GM20431 (cell line): ENCODE results near the gene ADAMTS17.
"Not testable (repeated sequence)": the region's sequence is repeated elsewhere in the genome, so short reads cannot be mapped to it uniquely, and the experiment has no call there.

ENCODE experiments used
- in situ Hi-C: fragments of 300-500 bp; cut with MseI, MboI; formaldehyde crosslinking; loops from one replicate; pipeline ENCODE4 v1.15.0; 2020; ENCODE audit warnings: low sequenced_read_pairs; ENCODE audit not compliant: unreplicated experiment

ADAMTS17 gene

GRCh38 chr15:100098705-100099104 is 243.1 kb downstream of the ADAMTS17 start:
- in situ Hi-C loops = no loop called here

DNA sequence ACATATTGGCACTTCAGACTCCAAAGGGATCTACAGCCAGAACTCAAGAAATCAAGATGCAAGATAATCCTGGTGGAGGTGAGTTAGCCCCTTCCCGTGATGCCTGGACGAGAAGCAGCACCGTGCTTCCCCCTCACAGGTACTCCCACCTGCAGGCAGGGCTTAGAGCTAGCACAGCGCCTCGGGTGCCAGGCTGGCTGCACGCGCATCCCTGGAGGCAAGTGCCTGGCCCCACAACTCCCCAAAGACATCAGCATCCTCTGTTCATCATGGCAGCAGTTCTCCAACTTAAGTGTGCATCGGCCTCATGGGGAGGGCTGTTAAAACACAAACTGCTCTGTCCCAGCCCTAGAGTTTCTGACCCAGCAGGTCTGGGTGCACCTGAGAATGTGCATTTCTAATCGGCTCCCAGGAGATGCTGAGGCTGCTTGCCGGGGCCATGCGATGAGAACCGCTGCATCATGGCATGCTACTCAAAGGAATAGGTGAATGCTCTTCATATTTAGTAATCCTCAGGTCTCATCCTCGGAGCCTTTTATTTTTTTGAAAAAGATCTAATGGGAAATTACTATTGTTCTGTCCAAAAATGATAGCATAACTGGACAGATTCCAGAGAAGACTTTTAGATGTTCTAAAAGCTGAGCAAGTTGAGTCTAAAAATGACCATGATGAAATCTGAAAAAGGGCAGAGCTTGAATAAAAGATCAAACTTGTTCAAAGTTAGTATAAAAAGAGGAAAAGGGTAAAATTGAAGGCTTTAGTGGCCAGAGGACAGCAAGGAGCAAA is 244.2 kb downstream of the ADAMTS17 start:
- in situ Hi-C loops = no loop called here

- in situ Hi-C loops = no loop called here
Observed at GRCh38 chr15:100096700-100097099, 245.1 kb downstream of the ADAMTS17 start.

GRCh38 chr15:100096248-100096600 is 245.6 kb downstream of the ADAMTS17 start:
- in situ Hi-C loops = no loop called here

DNA sequence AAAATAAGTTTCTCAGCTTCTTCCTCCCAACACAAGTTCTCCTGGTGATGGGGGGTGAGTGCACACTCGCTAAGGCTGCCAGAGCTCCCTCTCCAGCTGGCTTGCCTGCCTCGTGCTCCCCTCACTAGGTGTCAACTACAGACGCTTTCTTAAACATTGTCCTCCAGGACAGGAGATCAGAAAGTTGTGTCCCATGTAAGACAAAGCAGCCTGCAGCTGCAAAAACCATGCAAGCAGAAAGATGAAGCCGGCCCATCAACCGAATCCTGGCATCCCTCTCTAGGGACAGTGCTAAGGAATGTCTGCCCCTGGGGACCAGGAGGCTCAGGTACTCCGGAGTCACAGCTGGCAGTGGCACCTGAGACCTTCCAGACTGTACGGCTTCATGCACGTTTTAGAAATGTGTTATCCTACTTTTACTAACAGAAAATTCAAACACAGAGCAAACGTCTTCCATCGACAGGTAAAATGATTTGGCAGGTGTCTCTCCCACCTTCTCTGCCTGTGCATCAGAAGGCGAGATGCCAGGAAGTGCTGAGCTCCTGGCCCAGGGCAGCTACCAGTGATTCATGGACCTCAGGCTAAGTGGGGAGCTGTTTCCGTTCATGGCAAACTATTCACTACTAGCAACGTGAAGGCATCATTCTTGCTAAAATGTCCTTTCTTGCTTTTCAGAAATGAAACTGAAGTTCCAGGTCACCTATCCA is 246.1 kb downstream of the ADAMTS17 start:
- in situ Hi-C loops = no loop called here

GRCh38 chr15:100094127-100094510 is 247.7 kb downstream of the ADAMTS17 start:
- in situ Hi-C loops = no loop called here

- in situ Hi-C loops = no loop called here
Observed at GRCh38 chr15:100093211-100094126, 248.3 kb downstream of the ADAMTS17 start.

DNA sequence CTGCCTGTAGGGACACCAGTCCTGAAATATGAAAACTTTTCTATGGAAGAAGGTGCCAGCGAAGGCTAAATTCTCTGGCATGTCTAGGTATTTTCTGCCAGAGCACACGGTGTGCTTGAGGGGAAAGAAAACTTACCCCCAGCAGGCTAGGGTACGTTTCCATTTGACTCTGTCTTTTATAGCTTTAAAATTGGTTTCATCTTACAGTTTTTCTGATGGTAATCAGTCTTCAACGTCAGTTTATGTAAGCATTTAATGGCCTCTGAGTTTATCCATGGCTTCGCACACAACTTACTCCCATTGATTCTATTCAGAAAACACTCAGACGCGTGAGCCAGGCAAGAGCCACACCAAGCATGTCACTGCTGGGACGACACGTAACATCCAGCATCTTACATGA is 249.7 kb downstream of the ADAMTS17 start:
- in situ Hi-C loops = no loop called here

GRCh38 chr15:100090411-100090810 is 251.4 kb downstream of the ADAMTS17 start:
- in situ Hi-C loops = no loop called here

DNA sequence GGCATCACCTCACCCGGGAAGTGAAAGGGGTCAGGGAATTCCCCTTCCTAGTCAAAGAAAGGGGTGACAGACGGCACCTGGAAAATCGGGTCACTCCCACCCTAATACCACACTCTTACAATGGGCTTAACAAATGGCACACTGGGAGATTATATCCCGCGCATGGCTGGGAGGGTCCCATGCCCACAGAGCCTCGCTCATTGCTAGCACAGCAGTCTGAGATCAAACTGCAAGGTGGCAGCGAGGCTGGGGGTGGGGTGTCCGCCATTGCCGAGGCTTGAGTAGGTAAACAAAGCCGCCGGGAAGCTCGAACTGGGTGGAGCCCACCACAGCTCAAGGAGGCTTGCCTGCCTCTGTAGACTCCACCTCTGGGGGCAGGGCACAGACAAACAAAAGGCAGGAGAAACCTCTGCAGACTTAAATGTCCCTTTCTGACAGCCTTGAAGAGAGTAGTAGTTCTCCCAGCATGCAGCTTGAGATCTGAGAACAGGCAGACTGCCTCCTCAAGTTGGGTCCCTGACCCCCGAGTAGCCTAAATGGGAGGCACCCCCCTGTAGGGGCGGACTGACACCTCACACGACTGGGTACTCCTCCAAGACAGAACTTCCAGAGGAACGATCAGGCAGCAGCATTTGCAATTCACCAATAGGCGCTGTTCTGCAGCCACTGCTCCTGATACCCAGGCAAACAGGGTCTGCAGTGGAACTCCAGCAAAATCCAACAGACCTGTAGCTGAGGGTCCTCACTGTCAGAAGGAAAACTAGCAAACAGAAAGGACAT is 257.5 kb downstream of the ADAMTS17 start:
- in situ Hi-C loops = not testable (repeated sequence)

- in situ Hi-C loops = no loop called here
Observed at GRCh38 chr15:100083572-100083971, 258.2 kb downstream of the ADAMTS17 start.

DNA sequence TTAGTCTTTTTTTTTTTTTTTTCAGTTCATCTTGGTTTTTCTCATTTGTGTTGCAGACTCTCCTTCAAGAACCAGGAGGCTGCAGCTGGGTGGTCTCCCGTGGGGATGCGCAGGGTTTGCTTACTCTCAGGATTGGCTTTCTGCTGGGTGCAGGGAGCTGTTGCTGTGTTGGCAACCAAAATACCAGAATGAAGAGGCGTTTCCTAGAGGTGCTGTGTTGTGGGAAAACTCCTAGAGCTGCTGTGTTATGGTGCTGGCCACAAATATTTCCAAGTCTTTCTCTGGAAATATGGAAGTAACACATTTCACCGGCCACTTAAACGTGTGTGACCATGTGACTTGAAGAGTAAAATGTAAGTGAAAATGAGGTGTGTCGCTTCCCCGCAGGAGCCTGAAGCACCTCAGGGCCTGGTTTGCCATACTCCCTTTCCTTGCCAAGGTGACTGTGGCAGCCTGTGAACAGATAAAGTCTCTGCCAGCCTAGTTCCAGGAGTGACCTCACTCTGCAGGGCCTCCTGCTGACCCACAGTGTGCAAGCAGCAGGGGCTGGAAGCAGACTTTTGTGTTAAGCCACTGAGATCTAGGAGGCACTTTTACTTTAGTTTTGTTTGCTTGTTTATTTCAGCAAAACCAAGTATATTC is 258.9 kb downstream of the ADAMTS17 start:
- in situ Hi-C loops = no loop called here

DNA sequence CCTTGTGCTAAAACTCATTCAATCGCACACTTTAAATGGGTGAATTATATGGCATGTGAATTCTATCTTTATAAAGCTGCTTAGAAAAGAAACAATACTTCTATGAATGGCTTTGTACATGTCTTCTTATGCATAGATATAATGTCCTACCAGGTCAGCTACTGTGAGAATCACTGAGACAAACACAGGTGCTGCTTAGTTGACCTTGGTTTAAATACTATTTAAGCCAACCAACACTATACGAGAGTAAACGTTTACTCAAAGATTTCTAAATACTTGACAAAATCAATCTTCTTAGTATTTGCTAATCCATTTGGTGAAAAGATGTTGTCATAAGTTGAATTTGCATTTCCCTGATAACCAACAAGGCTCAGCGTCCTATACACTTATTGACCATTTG is 260.3 kb downstream of the ADAMTS17 start:
- in situ Hi-C loops = no loop called here

- in situ Hi-C loops = no loop called here
Observed at GRCh38 chr15:100078511-100079220, 263.1 kb downstream of the ADAMTS17 start.

DNA sequence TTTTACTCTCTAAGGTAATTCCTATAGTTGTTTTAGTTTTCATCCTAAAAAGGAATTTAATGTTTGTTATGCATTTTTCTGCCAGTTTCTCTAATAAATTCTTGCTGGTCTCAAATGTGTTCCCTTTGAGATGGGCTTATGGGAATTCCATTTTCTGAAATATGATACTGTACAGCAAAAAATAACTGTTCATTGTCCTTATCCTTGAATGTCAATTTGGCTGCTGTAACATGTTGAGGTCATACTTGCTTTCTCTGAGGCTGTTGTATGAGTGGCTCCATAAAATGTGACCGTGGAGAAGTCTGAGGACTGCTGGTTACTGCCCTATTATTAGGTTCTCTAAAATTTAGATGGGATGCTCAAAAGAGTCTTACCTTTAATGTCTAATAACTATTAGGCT is 266.5 kb downstream of the ADAMTS17 start:
- in situ Hi-C loops = no loop called here

GRCh38 chr15:100073982-100074381 is 267.8 kb downstream of the ADAMTS17 start:
- in situ Hi-C loops = no loop called here

DNA sequence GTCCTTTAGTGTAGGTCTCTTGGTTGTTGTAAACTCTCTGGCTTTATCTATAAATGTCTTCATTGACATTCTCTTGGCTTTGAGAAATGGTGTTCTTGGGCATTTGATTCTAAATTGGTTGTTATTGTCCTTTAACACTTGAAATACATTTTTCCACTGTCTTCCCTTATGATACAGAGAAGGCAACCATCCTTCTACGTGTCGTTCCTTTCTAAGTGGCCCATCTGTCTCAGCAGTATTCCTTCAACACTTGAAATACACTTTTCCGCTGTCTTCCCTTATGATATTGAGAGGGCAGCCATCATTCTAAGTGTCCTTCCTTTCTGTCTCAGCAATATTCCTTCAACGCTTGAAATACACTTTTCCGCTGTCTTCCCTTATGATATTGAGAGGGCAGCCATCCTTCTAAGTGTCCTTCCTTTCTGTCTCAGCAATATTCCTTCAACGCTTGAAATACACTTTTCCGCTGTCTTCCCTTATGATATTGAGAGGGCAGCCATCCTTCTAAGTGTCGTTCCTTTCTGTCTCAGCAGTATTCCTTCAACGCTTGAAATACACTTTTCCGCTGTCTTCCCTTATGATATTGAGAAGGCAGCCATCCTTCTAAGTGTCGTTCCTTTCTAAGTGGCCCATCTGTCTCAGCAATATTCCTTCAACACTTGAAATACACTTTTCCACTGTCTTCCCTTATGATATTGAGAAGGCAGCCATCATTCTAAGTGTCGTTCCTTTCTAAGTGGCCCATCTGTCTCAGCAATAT is 275.1 kb downstream of the ADAMTS17 start:
- in situ Hi-C loops = not testable (repeated sequence)

DNA sequence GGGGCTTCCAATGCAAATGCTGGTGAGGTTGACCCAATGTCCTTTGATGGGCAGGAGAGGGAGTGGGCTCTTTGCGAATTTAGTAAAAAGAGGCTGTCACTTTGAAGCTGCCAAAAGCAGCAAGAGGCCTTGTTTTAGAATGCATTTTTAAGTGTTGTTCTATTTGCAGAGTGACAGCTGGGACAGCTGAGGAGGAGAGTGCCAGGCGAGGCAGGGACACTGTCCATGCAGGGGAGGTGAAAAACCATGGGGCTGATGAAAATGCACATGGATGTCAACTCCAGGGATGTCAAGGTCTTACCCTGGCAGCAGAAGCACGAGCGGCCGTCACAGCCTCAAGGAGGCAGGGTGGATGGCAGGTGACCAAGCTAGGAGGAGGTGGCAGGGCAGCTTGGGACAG is 279.8 kb downstream of the ADAMTS17 start:
- in situ Hi-C loops = no loop called here
